GM23248 (cell line): ENCODE measurements around the gene CEP89.

Experiments used
- EZH2 ChIP-seq: fragments of 200-600 bp; sonication (generic); IDR thresholded peaks from 2 replicates; pipeline ENCODE4 v1.6.1; 2018; ENCODE audit warnings: antibody characterized with exemption, mild to moderate bottlenecking; ENCODE audit not compliant: insufficient read depth, poor library complexity, severe bottlenecking
- EZH2phosphoT487 ChIP-seq: fragments of 200-600 bp; sonication (generic); IDR thresholded peaks from 2 replicates; pipeline ENCODE4 v1.6.1; 2018; ENCODE audit warnings: antibody characterized with exemption, moderate library complexity, mild to moderate bottlenecking, low read depth; ENCODE audit not compliant: insufficient read depth

GRCh38 chr19:32936065-32936464 lies 35.7 kb downstream of the CEP89 start:
- no peak for TF ChIP-seq EZH2phosphoT487
- no peak for TF ChIP-seq EZH2
